HCT116 (cell line): ENCODE results near the gene ACER1.

Source experiments
- EZH2phosphoT487 ChIP-seq: fragments of 200-600 bp; IDR thresholded peaks from 2 replicates; pipeline ENCODE4 v1.6.1; 2018; ENCODE audit warnings: antibody characterized with exemption, borderline replicate concordance
- POLR2A ChIP-seq: IDR thresholded peaks from 2 replicates; pipeline ENCODE4 v1.7.0; 2011; ENCODE audit warnings: borderline replicate concordance; ENCODE audit not compliant: insufficient read depth, insufficient read length; ENCODE audit errors: extremely low read depth
- TF ChIP-seq, protein P1 (sequence below), 3 experiments: fragments of 200-600 bp in 1 of 3; sonication (generic) in 1 of 3; IDR thresholded peaks in 2 of 3; conservative IDR thresholded peaks in 1 of 3; 2 replicates each; pipeline ENCODE4 v1.5.1; 2012 to 2017; ENCODE audit warnings: low read depth in 2 of 3, low read length in 2 of 3, antibody characterized with exemption in 1 of 3, borderline replicate concordance in 1 of 3, control low read depth in 1 of 3, mild to moderate bottlenecking in 1 of 3, mixed read lengths in 1 of 3, mixed run types in 1 of 3, moderate library complexity in 1 of 3; ENCODE audit not compliant: insufficient read depth in 1 of 3

DNA sequence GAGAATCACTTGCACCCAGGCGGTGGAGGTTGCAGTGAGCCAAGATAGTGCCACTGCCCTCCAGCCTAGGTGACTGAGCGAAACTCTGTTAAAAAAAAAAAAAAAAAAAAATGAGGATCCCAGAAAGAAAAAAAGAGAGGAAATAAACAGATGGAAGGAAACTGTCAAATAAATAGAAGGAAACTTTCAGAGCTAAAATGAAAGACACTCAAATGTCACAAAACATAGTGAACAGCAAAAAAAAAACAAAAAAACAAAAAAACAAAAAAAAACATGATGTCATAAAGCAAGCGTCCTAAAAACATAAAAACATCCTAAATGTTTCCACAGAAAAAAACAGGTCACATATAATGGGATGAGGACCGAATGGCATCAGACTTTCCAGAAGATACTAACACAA is 68.6 kb downstream of the ACER1 start:
- no peak for TF ChIP-seq POLR2A
- TF ChIP-seq EZH2phosphoT487: no peak
- TF ChIP-seq, protein P1, sequence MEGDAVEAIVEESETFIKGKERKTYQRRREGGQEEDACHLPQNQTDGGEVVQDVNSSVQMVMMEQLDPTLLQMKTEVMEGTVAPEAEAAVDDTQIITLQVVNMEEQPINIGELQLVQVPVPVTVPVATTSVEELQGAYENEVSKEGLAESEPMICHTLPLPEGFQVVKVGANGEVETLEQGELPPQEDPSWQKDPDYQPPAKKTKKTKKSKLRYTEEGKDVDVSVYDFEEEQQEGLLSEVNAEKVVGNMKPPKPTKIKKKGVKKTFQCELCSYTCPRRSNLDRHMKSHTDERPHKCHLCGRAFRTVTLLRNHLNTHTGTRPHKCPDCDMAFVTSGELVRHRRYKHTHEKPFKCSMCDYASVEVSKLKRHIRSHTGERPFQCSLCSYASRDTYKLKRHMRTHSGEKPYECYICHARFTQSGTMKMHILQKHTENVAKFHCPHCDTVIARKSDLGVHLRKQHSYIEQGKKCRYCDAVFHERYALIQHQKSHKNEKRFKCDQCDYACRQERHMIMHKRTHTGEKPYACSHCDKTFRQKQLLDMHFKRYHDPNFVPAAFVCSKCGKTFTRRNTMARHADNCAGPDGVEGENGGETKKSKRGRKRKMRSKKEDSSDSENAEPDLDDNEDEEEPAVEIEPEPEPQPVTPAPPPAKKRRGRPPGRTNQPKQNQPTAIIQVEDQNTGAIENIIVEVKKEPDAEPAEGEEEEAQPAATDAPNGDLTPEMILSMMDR (IDR thresholded peaks at IDR 0.05 in 2 of 3, conservative IDR thresholded peaks at IDR 0.05 in 1 of 3; ENCODE audit: borderline replicate concordance in 1 of 3, insufficient read depth in 1 of 3, low read depth in 2 of 3, low read length in 2 of 3): no peak
